Activated T-cell treated with anti-CD3 and anti-CD28 coated beads for 24 hours (primary cell): ENCODE measurements around the gene BPHL.
"Not testable (repeated sequence)": the region's sequence is repeated elsewhere in the genome, so short reads cannot be mapped to it uniquely, and the experiment has no call there.

Experiments used
- DNase-seq: peaks from one replicate; pipeline ENCODE4 v3.0.0-alpha.2; 2020; ENCODE audit warnings: low read depth

The BPHL gene

GRCh38 chr6:3118353-3119039, at the start of gene BPHL:
Gene BPHL (plus strand): TSS chr6:3118711. CDS start chr6:3118741, 30 bp downstream.
- DNase-seq: peak; percentile 99

GRCh38 chr6:3071568-3071967, 46.9 kb upstream of the BPHL start:
- DNase-seq: no peak

DNA sequence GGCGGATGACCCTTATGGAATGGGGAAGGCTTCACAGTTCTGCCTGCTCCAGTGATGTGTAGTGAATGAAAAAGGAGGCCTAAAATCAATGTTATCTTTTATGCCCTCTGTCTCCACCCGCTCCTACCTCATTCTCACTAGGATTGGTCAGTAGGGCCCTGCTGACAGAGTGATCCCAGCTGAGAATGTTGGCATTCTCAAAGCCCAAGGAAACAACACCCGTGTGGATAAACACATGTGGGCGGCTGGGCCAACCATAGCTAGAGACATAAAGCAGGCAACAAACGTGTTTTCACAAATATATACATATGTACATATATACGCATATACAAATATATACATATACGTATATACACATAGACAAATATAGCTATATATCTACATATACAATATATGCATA, 45.7 kb upstream of the BPHL start:
- no peak for DNase-seq

DNA sequence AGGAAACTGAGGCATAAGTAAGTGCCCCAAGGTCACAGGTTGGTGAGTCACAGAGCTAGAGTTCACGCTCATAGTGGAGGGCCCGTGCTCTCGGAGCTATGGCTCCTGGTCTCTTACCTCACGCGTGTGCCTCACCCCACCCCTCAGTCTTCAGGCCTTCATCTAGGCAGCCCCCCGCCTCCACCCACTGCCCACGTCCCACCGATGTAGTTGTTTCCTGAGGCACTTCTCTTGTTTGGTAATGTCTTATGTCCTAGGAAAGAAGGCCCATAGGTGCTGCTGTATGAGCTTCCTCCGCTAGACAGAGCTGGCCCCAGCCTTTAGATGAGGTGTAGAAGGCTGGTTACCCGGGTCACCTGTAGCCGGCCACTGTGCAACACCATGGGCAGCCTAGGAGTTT, 45.1 kb upstream of the BPHL start:
- DNase-seq: no peak

DNA sequence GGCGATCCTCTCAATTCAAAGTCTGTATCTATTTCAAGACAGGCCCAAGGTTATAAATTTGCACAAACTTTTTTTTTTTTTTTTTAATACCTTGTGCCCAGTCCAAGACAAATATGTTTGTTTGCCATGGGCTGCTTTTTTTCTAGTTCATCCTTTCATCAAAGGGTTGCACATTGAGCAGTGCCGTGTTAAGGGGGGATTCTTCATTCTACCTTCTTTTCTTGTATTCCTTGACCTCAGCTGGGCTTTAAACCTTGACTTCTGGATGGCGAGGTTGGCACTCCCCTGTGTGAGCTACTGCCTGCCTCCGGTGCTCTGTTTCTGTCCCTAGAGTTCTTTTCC, 42.8 kb upstream of the BPHL start:
- no peak for DNase-seq

DNA sequence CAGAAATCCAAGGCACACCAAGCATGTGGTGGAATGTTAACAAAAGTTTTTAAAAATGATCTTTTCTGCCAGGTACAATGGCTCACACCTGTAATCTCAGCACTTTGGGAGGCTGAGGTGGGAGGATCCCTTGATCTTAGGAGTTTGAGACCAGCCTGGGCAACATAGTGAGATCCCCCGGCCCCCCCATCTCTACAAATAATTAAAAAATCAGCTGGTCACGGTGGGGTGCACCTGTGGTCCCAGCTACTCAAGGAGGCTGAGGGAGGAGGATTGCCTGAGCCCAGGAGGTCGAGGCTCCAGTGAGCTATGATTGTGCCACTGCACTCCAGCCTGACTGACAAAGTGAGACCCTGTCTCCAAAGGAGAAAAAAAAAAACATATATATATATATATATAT, 42.2 kb upstream of the BPHL start:
- DNase-seq: no peak

DNA sequence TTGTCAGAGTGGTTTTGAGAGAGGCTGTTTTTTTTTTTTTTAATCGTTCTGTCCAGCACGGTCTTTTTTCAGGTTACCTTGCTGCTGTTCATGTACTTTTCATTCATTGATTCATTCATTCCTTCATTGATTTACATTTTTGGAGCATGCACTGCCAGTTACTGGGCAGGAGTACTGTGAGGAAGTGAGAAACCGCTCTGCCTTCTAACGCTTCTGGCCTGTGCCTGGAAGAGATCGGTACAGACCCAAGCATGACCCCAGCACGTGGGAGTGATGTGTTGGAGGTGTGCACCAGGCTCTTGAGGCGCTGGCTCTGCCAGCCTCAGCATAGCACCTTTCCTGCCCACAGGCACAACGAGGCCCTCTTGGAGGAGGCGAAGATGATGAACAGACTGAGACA, 41.1 kb upstream of the BPHL start:
- DNase-seq: no peak

DNA sequence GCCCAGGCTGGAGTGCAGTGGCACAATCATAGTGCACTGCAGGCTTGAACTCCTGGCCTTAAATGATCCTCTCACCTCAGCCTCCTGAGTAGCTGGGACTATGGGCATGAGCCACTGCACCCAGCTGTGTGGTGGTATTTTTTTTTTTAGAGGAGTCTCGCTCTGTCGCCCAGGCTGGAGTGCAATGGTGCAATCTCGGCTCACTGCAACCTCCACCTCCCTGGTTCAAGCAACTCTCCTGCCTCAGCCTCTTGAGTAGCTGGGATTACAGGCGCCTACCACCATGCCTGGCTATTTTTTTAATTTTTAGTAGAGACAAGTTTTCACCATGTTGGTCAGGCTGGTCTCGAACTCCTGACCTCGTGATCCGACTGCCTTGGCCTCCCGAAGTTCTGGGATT, 39.6 kb upstream of the BPHL start:
- DNase-seq: not testable (repeated sequence)

GRCh38 chr6:3079682-3080081, 38.8 kb upstream of the BPHL start:
- no peak for DNase-seq

DNA sequence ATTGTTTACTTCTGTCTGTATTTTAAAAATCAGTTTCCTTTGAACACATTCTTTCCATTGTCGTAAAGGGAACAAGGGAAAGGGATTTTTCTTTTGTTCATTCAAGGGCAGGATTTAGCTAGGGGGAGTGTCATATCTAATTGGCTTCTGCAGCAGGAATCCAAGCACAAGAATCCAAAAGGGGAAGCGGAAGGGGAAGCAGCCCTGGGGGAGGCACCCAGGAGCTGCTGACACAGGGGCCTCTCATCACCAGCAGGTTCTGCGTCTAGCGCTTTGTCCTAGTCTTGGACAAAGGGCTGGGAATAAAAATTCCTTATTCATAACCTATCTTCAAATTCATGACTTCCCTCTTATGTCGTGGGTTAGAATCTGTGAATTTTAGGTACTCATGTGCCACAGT, 36.6 kb upstream of the BPHL start:
- no peak for DNase-seq

DNA sequence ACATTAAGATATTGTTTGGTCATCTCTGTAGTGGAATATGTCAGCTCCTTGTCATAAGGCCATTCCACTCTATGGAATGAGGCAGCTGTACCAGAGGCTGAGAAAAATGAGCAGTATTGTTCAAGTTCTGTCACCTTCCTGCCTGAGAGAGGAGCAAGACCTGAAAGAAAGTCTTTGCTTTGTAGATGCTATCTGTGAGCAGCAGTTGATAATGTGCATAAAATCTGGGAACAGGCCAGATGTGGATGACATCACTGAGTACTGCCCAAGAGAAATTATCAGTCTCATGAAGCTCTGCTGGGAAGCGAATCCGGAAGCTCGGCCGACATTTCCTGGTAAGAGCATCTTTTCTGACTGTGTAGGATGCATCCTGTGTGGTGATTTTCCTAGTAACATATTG, 33.4 kb upstream of the BPHL start:
- no peak for DNase-seq

DNA sequence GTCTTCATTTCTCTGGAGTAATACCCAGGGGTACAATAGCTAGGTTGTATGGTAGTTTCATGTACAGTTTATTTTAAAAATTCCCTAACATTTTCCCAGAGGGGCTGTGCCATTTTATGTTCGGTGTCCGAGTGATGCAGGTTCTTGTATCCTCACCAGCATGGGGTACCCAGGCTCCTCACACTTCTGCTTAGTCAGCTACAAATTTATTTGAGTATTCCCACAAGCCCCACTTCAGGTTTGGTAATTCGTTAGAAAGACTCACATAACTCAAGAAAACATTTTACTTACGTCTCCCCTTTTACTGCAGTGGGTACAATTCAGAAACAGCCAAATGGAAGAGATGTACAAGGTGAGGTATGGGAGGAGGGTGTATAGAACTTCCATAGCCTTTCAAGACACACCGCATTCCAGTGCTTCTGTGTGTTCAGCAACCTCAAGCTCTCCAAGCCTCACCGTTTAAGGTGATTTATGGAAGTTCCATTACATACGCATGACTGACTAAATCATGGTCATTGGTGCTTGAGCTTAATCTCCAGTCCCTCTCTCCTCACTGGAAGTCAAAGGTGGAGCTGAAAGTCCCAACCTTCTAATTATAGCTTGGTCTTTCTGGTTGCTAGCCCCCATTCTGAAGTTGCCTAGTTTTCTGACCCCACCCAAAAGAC, 32.1 kb upstream of the BPHL start:
- DNase-seq: no peak

DNA sequence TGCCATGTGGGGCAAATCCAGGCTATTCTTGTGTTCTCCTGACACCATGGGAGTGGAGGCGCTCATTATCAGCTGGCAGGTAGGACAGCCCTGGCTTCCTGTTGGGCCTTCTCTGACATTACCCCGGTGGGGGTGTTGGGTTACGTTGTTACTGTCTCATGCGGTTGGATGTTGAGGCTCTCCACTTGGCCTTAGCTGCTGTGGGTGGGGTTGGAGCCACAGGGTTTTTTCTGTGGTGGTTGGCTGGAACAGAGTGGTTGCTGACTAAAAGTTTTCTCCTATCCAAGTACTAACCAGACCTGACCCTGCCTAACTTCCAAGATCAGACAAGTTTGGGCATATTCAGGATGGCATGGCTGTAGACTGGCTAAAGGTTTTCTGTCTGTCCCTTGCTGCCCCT, 30.1 kb upstream of the BPHL start:
- DNase-seq: no peak

GRCh38 chr6:3088968-3089367, 29.5 kb upstream of the BPHL start:
- DNase-seq: no peak

GRCh38 chr6:3090013-3090412, 28.5 kb upstream of the BPHL start:
- no peak for DNase-seq

DNA sequence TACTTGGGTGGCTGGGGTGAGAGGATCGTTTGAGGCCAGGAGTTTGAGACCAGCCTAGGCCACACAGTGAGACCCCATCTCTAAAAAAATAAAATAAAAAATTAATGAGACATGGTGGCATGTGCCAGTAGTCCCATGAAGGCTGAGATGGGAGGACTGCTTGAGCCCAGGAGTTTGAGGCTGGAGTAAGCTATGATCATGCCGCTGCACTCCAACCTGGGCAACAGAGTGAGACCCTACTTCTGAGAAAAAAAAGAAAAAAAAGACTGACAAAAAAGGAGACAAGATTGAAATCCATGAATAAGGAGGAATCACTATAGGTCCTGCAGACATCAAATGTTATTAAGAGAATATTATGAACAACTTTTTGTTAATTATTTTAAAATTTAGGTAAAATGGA, 23.7 kb upstream of the BPHL start:
- no peak for DNase-seq

DNA sequence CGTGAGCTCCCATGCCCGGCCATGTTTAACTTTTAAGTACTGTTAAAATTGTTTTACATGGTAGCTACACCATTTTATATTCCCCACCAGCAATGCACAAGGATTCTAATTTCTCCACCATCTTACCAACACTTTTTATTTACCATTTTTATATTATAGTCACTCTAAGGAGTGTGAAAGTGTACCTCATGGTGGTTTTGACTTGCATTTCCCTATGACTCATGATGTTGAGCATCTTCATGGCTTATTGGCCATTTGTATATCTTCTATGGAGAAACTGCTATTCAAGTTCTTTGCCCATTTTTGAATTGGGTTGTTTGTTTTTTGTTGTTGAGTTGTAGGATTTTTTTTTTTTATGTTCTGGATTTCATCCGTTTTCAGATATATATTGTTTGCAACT, 15.6 kb upstream of the BPHL start:
- no peak for DNase-seq

DNA sequence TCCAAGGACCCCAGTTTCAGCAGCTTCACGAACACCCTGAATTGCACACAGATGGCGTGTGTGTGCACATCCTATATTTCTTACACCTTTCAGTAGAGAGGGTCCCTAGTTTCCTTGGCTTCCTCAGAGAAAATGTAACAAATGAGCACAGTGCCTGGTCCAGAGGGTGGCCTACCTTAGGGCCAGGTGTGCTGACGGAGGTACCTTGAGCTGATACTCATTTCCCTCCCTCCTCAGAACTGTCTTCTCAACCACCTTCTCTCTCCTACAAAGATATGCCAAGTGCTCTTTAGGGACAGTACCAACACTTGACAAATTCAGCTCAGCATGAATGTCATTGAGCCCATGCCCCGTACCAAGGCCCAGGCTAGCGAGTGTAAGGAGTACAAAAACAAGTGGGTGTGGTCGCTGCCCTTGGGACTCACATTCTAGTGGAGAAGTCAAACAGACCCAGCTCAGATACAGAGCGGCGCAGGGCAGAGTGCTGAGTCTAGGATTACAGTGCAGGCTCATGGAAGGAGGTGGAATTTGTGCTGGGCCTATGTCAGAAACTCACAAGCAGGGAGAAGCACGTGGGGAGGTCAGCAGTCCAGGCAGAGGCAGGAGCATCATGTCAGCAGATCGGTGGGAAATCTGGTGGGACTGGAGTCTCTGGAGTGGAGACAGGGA, 9.6 kb upstream of the BPHL start:
- DNase-seq: no peak

GRCh38 chr6:3109761-3110160, 8.8 kb upstream of the BPHL start:
- DNase-seq: no peak

DNA sequence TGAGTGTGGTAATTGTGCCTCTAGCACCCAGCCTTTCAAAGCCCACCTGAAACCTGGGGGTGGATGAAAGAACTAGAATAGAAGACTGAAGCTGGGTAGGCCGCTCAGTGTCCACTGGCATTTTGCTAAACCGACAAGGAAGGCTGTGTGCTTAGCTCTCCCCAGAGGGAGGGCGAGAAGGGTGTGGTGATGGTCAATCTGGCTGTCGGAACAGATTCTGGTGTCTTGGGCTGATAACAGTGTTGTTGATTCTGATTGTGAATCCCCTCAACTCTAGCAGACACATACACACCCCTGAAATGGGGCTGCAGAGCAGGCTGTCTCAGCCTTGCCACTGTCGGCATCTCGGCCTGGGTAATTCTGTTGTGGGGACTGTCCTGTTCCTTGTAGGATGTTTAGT, 4.1 kb upstream of the BPHL start:
- no peak for DNase-seq

DNA sequence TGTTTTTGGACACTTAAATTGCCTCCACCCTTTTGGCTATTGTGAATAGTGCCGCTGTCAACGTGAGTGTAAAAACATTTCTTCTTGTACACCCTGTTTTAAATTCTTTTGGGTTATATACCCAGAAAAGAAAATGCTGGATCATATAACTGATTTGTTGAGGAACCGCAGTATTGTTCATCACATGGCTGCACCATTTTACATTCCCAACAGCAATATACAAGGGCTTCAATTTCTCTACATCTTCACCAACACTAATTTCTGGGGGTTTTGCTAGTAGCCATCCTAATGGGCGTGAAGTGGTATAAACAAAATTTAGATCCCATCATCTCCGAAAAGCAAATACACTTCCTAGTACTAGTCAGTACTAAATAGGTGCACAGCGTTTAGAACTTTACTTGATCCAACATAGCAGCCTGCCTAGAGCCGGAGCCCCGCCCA, 579 bp upstream of the BPHL start:
- DNase-seq: no peak

GRCh38 chr6:3119040-3119723, 671 bp downstream of the BPHL start:
- DNase-seq: no peak

GRCh38 chr6:3120765-3121089, 2.2 kb downstream of the BPHL start:
- no peak for DNase-seq
